WI38 (cell line): ENCODE measurements around the gene ENPP3.

ENCODE experiments used
- H3K4me3 ChIP-seq: 2 replicates; pipeline ENCODE4 v1.5.1; 2011; ENCODE audit warnings: low read depth, mild to moderate bottlenecking, control low read depth, low read length
- TF ChIP-seq, protein P1 (sequence below): IDR thresholded peaks from 2 replicates; pipeline ENCODE4 v1.5.1; 2012; ENCODE audit warnings: low read depth, mild to moderate bottlenecking, control low read depth, low read length

Gene ENPP3

DNA sequence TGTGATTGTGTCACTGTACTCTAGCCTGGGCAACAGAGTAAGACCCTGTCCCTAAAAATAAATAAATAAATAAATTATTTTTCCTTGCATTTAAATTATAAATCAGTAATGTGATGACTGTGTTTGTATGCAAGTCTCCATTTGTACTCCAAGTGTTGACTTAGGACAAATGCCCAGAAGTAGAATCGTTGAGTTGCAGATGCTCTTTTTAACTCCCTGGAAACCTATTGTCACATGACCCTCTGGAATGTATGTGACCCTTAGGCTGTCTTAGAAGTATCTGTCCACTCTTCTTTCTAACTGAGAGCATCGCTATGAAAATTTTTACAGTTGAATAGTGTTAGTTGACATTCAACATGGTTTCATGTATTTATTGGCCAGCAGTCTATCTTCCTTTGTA, 45.3 kb downstream of the ENPP3 start:
- TF ChIP-seq, protein P1, sequence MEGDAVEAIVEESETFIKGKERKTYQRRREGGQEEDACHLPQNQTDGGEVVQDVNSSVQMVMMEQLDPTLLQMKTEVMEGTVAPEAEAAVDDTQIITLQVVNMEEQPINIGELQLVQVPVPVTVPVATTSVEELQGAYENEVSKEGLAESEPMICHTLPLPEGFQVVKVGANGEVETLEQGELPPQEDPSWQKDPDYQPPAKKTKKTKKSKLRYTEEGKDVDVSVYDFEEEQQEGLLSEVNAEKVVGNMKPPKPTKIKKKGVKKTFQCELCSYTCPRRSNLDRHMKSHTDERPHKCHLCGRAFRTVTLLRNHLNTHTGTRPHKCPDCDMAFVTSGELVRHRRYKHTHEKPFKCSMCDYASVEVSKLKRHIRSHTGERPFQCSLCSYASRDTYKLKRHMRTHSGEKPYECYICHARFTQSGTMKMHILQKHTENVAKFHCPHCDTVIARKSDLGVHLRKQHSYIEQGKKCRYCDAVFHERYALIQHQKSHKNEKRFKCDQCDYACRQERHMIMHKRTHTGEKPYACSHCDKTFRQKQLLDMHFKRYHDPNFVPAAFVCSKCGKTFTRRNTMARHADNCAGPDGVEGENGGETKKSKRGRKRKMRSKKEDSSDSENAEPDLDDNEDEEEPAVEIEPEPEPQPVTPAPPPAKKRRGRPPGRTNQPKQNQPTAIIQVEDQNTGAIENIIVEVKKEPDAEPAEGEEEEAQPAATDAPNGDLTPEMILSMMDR: no peak
- no peak overlapping the region for H3K4me3 ChIP-seq

DNA sequence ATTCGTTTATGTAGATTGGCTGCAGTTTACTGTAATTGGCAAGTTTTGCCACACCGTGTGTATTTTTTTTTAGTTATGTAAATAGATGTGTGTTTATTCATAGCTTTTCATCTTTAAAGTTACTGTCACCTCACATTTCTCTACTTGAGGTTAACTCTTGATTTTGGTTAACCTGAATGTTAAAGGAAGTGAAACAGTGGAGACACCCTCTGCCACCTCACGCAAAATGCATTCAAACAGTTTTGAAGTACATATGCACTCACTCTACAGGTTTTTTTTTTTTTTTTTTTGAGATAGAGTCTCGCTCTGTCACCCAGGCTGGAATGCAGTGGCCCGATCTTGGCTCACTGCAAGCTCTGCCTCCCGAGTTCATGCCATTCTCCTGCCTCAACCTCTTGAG, 46.4 kb downstream of the ENPP3 start:
- TF ChIP-seq, protein P1: no peak
- no peak overlapping the region for H3K4me3 ChIP-seq

DNA sequence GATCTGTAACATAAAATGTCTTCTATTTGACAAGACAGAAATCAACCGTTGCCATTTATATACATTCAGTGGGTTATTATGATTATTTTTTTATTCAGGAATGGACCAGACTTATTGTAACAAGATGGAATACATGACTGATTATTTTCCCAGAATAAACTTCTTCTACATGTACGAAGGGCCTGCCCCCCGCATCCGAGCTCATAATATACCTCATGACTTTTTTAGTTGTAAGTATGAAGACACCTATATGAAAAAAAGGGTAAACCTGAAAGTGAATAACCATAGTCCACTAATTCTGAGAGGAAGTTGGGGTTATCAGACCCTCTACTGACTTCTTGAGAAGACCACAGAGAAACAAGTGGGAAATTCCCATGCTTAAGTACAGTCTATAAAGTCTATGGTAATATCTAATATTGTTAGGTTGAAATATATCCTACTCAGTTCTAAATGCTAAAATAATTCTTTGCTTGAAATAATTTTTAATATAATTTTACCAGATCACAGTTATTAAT, 48.2 kb downstream of the ENPP3 start:
- H3K4me3 ChIP-seq: no peak overlapping the region
- TF ChIP-seq, protein P1: no peak

DNA sequence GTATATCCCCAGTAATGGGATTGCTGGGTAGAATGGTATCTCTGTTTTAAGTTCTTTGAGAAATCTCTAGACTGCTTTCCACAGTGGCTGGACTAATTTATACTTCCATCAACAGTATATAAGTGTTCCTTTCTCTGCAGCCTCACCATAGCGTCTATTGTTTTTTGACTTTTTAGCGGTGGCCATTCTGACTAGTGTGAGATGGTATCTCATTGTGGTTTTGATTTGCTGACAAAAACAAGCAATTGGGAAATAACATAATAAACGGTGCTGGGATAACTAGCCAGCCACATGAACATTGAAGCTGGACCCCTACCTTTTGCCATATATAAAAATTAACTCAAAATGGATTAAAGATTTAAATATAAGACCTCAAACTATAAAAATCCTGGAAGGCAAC, 49.9 kb downstream of the ENPP3 start:
- H3K4me3 ChIP-seq: no peak overlapping the region
- TF ChIP-seq, protein P1: no peak

DNA sequence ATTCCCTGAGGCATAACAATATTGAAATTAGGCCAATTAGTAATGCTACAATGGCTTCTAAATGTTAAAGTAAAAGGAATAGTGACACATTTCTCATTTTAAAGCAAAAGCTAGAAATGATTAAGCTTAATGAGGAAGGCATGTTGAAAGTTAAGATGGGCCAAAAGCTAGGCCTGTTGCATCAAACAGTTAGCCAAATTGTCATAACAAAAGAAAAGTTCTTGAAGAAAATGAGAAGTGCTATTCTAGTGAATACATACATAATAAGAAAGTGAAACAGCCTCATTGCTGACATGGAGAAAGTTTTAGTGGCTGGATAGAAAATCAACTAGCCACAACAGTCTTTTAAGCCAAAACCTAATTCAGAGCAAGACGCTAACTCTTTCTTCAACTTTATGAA, 51.2 kb downstream of the ENPP3 start:
- TF ChIP-seq, protein P1: no peak
- no peak overlapping the region for H3K4me3 ChIP-seq

DNA sequence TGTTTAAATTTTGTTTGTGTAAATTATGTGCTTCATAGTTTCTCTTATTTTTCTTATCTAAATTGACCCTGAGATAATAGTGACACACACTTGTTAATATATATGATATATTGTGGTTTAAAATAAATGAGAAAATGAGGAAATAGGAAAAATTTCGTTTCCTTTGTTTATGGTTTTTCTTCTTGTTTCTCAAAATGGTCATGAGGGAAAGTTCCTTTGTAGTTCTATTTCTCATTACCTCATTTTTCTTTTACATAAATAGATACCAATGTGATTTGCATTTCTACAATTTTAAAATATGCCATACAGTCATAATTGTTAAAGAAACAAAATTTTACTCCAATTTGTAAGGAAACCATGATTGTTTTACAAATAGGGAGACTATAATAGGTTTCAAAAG, 54.9 kb downstream of the ENPP3 start:
- H3K4me3 ChIP-seq: no peak overlapping the region
- TF ChIP-seq, protein P1: no peak

DNA sequence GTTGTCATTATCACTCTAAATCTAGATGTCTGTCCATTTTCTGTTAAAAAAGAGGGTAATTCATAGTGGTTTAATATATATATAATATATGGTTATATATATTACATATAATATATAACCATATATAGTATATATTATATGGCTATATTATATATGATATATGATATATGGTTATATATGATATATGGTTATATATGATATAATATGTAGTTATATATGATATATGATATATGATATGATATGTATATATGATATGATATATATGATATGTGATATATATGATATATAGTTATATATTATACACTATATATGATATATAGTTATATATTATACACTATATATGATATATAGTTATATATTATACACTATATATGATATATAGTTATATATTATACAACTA, 55.5 kb downstream of the ENPP3 start:
- H3K4me3 ChIP-seq: no peak overlapping the region
- TF ChIP-seq, protein P1: no peak
